Measurements from ENCODE around the gene NUP210L.

NUP210L gene

GRCh38 chr1:153944005-153944826 is 210.7 kb downstream of the NUP210L start:
- no peak overlapping the region for H3K27ac ChIP-seq
- TF ChIP-seq ZFX (IDR thresholded peaks at IDR 0.05) (no peak), CTCF (conservative IDR thresholded peaks at IDR 0.05) (no peak)

GRCh38 chr1:153942766-153943549 is 211.9 kb downstream of the NUP210L start:
- TF ChIP-seq ZFX (IDR thresholded peaks at IDR 0.05) (no peak), CTCF (conservative IDR thresholded peaks at IDR 0.05) (no peak)
- H3K27ac ChIP-seq = no peak overlapping the region

Data from C4-2B (cell line).